Omental fat pad (tissue), 4 donors: ENCODE data around the gene UBR4. TPM values are rescaled to one million over a fixed set of nuclear protein-coding genes. Genes with fewer than 3 reads are reported as not detected.

Source experiments
- ATAC-seq: fragments of 150-250 bp; one replicate; pipeline ENCODE4 v1.9.1; 2016; ENCODE audit warnings: mild to moderate bottlenecking, moderate library complexity; ENCODE audit not compliant: low FRiP score
- DNase-seq: peaks from one replicate; pipeline ENCODE4 v3.0.0-alpha.2; 2019; ENCODE audit warnings: low spot score
- CTCF ChIP-seq, 3 donors: fragments of 450-650 bp; IDR thresholded peaks; one replicate each; pipeline ENCODE4 v1.5.1; 2016 to 2017; ENCODE audit warnings: antibody characterized with exemption in 3 of 3, mild to moderate bottlenecking in 3 of 3, moderate library complexity in 2 of 3
- total RNA-seq, 4 donors: library from RNA; depleted of rRNA; stranded (reverse); fragments of >200 nt; gene quantifications; one replicate each; pipeline ENCODE4 v1.1.0, GENCODE V29; 2016

Gene UBR4
- total RNA-seq, 4 donors from 2014 or later: 125 to 164 (median 133) TPM

GRCh38 chr1:19128968-19129514 lies 81.0 kb downstream of the UBR4 start:
- TF ChIP-seq CTCF (IDR thresholded peaks at IDR 0.05): no peak
- DNase-seq (no peak), ATAC-seq (no peak)

DNA sequence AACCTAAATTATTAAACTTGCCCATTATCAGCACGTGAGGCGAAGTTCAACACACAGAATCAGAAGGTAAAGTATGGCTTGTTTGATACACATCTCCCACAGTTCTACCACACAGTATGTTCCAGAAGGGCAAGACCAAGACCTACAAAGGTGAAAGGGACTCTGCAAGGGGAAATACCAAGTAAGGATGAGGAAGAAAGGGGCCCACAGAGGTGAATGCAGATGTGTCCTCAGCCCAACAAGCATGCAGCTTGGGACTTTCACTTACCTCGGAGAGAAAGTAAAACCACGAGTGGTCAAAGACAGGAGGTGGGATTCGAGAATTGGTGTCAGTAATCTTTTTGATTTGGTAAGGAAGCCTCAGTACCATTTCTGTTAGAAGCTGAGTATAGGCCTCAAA lies 85.8 kb downstream of the UBR4 start:
- TF ChIP-seq CTCF (IDR thresholded peaks at IDR 0.05): no peak
- no peak for ATAC-seq

GRCh38 chr1:19123837-19124236 lies 86.2 kb downstream of the UBR4 start:
- ATAC-seq (no peak), DNase-seq (no peak)
- TF ChIP-seq CTCF (IDR thresholded peaks at IDR 0.05): no peak

More for the DNA sequence above, 85.8 kb downstream of the UBR4 start:
- DNase-seq: no peak

DNA sequence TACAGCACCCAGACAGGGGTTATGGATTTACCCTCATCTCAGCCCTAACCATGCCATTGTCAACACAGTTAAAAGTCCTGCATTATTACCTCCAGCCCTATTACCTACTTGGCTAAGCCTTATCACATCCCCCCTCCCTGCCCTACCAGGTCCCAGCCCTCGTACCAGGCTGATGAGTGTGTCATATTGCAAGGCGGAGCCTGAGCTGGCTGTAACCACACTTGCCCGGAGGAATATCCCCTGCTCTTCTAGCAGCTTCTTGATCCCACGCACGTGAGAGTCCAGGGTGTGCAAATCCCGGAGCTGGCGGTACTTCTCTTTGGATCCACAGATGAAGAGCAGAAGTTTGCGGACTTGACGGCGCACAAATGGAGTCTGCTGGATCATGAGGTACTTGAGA lies 87.4 kb downstream of the UBR4 start:
- ATAC-seq: no peak
- DNase-seq: no peak
- TF ChIP-seq CTCF (IDR thresholded peaks at IDR 0.05): no peak

GRCh38 chr1:19121192-19121591 lies 88.9 kb downstream of the UBR4 start:
- ATAC-seq (no peak), DNase-seq (no peak)
- no peak for TF ChIP-seq CTCF (IDR thresholded peaks at IDR 0.05)

DNA sequence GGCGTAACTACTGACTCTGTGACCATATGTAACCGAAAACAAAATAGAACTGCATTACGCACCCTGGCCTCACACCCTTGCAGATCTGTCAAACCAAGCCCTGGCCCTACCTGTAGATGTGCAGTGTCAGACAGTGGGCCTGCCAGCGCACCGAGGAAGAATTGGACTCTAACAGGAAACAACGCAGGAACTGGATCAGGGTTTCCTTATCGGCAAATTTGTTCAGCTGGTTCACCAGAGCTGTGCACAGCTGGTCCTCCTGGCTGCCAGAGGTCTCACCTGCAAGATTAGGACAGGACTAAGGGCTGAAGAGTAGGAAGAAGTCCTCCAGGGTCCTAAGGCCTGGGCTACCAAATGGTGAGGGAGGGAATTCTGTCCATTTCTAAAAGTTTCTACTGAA lies 90.0 kb downstream of the UBR4 start:
- no peak for ATAC-seq
- TF ChIP-seq CTCF (IDR thresholded peaks at IDR 0.05): no peak
- no peak for DNase-seq

GRCh38 chr1:19115082-19115808 lies 94.8 kb downstream of the UBR4 start:
- ATAC-seq: no peak
- no peak for DNase-seq
- TF ChIP-seq CTCF (IDR thresholded peaks at IDR 0.05): no peak
